Stimulated activated CD8-positive, alpha-beta memory T cell treated with anti-CD3 and anti-CD28 coated beads, Interleukin-15, amount 100 ng/mL, for 48 hours (primary cell): ENCODE results near the gene CLDN22.

Experiments used
- DNase-seq, 2 donors: peaks; one replicate each; pipeline ENCODE4 v3.0.0-alpha.2; 2020; ENCODE audit warnings: low read depth in 2 of 2

The CLDN22 gene

DNA sequence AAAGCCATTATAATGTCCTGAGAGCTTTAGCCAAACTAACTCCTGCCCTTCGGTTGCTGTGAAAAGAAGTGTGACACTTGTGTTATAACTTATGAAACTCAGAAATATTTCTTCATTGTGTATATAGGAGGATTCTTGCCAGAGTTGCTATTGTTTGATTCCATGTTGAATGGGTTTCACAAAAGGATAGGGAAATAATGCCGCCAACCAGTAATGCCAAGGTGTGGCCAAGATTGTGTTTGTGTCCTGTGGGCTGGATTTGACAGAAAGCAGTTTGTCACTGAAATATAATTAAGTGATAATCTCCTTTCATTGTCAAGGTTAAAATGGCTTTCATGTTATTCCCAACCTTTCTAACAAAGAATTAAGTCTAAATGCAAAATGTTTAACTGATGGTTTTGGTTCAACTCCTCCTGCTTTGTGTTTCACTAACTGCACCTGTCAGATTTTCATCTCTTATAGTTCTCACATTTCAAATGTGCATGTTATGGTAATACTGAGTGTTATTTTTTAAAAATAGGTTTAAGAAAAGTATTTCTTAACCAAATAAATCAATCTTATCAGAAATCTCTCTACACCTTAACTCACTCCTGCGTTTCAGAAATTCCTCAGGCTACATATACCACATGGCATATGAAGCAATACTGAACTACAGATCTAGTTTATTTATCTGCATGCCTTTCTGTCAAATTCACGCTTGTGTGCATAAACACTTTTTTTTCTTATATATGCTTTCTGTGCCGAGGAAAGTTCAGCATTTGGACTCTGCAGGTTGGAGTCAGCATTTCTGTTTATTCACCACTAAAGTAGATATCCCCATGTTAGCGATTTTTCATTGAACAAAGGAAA is at the start of gene CLDN22:
TSS of gene CLDN22 (minus strand) at position 66 of the 849 bp plus-strand sequence. CDS start at position 8, 58 bp downstream.
- no peak for DNase-seq

DNA sequence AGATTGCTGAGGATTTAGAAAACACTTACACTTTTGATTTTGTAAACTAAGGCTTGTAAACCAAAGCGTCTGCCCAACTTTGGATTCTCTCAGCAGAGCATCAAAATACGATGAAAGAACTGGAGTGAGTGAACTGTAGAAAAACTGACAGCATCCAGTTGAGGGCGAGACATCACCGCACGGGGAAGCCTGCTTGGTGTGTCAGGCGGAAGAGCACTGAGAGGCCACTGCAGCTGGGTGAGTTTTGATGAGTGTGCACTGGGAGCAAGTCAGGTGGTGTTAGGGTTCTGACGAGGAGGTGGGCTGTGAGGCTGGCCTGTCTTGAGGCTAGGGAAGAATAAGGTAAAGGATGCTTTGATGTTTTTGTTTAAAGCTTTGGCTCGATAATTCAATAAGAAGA is 49.0 kb upstream of the CLDN22 start:
- DNase-seq = no peak

DNA sequence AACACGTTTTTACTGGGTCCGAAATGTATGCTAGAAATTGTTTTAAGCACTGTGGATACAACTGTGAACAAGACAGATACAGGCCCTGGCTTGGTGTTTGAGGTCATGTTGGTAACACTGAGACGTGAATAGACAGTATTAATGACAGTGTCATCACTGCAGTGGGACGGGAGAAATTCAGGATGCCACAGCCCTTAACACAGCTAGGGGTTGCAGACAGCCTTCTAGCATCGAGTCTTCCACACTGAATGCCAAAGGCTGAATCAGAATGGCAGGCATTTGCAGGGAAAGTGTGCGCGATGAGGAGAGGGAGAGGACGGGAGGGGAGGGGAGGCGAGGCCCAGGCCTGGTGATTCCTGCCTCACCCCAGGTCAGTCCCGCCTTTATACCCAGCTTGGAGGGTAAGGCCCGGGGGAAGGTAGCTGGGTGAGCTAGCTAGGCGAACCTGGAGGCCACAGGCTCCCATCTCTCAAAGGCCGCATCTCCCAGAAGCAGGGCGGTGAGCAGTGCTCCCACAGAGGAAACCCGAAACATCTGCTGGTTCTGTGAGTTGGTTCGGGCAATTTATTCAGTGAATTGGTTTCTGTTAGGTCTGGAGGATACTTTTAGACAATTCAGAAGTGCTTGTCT is 46.2 kb upstream of the CLDN22 start:
- DNase-seq = no peak

DNA sequence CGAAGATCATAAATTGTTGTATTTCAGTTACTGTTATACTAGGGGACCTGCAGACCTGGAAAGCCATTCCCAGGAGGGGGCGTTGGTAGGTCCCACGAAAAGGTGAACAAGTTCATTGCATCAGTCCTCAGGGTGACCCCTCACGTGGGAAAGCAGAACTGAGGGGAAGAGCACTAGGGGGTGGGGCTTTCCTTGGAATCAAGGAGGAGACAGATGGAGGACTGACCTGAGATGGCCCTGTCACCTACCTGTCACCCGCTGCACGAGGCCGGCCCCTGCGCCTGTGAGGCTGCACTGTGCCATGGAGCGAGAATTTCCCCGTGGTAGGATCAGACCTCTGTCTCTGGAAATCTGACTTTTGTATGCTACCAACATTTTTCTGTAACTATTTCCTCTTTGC is 43.9 kb upstream of the CLDN22 start:
- no peak for DNase-seq

DNA sequence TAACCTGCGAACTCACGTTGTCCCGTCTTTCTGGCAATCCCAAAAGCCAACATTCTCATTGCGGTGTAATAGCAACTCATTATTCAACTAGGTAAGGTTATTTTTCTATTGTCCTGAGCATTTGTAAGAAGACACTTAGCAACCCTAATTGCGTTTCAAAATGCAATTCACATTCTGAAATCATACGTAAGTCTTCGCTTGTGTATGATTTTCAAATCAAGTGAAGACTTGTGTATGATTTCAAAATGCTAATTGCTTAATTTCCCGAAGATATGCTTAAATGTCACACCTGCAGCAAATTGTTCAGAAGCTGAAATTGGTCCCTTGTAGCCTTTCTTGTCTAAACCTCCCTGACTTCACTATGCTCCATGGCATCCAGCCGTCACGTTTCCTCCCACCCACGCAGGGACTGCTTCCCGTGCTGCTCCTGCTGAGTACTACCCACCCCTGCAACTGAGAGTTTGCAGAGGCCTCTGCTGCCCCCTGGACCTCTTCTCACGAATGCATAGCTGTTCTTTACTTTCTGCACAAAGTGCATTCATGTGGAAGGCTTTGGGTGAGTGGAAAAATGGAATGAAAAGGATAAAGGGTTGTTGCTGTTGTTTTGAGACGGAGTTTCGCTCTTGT is 43.0 kb upstream of the CLDN22 start:
- DNase-seq = no peak

DNA sequence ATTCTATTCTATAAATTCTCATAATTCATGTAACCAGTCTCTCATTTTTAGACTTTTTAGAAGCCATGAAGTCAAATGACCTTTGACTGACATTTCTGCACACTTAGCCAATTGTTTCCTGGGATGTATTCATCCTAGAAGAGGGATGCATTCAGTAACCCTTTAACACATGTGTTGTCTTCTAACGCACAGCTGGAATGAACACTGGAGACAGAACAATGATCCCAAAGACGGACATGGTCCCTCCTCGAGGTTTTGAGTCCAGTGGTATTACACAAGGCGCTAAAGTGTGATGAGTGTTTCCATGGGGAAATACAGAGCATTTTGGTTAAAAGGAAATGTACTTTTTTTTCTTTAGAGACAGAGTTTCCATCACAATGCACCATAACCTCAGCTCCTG is 42.0 kb upstream of the CLDN22 start:
- DNase-seq = no peak

DNA sequence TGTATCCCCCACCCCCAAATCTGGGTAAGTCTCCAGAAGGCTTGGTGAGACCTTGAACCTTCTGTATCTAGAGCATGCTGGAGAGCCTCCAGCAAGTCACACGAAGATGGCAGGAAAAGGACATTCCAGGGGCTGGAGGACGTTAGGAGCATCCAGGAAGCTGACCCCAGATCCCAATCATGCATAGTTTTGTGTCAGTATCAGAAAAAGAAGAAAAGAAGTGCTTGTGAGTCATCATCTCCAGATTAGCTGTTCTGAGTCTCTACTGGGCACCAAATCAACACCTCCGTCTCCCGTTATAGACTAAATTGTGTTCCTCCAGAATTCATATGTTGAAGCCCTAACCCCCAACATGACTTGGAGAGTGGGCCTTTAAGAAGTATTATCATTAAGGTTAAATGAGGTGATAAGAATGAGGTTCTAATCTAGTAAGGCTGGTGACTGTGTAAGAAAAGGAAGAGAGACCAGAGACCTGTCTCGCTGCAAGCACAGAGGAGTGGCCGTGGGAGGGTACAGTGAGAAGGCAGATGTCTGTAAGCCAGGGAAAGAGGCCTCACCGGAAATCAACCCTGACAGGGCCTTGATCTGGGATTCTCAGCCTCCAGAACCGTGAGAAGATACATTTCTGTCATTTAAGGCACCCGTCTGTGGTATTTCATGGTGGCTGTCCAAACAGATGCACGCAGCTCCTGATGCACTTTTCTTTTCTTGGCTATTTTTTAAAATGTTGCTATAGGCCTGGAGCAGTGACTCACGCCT is 40.3 kb upstream of the CLDN22 start:
- no peak for DNase-seq

DNA sequence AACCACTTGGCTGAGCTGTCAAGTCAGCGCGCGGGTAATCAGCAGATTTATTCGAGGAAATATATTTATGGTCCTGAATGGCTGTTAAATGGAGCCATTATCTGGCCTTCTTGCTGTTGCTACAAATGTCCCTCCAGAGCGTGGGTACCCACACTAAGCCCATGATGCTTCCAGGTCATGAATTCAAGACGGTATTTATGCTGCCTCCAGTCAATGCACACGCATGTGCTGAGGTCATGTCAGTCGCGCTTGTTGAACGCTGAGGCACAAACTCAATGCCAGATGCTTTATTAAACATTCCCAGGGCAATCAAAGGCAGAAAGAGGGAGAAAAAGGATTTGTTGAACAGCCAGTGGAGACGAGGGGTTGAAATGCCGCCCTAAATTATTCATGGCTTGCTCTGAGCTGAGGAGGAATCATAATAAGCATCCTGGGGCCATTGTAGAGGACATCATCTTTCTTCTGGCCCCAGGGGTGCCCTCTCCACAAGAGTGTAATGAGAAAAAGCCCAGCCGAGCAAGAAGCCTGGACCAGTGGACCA is 38.2 kb upstream of the CLDN22 start:
- no peak for DNase-seq

DNA sequence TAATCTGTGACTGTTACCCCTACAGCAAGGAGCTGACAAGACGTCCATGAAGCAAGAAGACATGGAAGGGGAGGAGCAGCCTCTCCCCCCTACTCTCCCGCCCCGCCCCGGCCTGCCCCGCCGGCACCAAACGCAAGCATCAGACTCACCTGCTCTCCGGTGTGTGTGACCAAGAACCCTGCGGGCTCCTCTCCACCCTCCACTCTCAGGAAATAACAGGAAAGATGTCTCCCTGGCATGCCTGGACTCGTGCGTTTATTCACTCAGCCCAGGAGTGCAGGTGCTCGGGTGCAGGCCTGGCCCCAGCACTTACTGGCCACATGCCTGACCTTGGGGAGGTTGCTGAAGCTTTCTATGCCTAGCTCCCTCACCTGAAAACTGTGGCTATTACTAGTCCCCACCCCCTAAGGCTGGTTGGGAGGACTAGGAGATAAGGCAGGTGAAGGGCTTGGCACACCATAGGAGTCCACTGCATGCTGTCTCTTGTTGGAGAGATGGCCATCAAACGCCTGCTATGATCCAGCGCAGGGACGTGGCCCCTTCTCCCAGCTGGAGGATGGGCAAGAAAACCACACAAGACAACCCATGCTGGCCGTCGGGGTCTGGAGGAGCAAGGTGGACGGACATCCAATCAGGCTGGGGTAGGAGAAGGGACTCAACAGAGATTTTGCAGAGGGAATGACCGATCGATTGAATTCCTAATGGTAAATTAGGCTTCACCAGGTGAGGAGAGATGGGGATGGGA is 37.0 kb upstream of the CLDN22 start:
- no peak for DNase-seq

DNA sequence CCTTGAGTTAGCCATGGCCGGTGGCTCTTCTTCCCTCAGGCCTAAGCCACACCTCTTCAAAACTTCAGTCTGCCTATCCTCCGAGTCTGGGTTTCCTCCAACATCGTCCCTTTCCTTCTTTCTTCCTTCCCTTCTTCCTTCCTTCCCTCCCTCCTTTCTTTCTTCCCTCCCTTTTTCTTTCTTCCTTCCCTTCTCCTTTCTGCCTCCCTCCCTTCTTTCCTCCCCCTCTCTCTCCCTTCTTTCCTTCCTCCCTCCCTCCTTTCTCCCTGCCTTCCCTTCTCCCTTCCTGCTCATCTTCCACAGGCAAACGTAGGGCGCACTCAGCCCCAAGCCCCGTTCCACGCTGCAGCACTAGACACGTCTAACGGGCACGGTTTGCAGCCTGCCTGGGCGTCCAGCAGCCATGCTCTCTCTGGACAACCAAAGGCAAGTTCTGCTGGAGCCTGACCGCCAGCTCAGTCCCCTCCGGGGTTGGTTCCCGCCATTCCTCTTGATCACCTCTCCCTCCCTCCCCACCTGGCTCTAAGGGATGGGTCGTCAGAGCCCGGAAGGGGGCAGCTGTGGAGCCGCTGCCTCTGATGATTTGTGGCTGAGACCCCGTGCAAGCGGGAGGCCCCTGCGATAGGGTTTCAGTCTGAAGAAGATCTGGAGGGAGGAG is 36.2 kb upstream of the CLDN22 start:
- no peak for DNase-seq

DNA sequence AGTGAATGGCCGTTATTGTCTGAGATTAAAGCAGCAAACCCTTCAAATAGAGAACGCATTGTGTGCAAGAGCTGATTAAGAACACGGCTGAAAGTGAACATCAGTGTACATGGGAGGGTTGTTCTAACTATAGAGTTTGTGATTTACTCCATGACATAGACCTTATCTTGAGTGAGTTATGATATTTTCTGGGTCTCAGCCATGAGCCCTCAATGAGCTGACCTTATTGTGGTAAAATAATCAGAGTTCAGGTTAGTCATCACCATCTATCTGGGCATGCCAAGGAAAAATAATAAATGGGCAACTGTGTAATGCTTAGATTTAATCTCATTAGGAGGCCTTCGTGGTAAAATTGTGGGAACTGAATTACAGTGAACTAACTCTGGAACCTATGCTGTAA is 35.3 kb upstream of the CLDN22 start:
- no peak for DNase-seq

DNA sequence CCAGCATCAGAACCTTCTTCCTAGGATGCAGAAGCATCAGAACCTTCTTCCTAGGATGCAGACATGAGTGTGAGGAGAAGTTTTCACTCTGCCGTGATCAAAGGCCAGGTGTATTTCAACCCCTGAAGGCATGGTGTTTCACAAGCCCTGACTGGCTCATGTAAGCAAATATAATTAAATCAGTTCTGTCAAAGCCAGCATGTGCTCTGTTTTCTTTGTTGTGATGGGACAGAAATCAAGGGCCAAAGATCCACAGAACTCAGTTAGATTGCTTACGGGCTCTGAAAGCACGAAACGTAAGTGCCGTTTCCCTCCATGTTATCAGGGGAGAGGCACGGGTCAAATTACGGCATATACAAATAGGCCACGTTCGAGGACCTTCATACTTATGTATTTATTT is 34.1 kb upstream of the CLDN22 start:
- DNase-seq = no peak

DNA sequence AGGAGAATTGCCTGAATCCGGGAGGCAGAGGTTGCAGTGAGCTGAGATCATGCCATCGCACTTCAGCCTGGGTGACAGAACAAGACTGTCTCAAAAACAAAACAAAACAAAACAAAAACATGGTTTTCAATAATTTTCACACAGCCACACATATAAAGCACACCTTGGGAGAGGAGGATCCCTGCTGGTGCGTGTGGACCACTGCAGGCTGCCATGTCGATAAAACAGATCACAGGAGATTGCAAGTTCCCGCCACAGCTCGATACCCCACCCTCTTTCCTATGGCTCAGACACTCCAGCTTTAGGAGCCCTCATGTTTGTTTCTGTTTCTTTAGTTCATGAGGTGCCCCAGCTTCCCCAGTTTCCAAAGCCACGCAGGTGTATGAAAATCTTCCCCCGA is 33.5 kb upstream of the CLDN22 start:
- no peak for DNase-seq

DNA sequence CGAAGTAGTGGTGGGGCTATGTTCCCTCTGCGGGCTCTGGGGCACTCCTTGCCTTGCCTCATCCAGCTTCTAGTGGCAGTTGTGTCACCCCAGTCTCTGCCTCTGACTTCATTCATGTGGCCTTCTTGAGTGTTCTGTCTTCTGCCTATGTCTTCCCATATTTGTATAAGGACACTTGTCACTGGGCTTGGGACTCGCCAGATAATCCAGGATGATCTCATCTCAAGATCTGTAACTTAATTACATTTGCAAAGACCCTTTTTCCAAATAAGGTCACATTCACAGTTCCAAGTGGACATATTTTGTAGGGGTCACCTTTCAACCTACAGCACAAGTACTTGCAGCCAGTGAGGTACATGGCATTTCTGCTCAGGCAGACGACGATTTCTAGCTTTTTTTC is 32.5 kb upstream of the CLDN22 start:
- no peak for DNase-seq

DNA sequence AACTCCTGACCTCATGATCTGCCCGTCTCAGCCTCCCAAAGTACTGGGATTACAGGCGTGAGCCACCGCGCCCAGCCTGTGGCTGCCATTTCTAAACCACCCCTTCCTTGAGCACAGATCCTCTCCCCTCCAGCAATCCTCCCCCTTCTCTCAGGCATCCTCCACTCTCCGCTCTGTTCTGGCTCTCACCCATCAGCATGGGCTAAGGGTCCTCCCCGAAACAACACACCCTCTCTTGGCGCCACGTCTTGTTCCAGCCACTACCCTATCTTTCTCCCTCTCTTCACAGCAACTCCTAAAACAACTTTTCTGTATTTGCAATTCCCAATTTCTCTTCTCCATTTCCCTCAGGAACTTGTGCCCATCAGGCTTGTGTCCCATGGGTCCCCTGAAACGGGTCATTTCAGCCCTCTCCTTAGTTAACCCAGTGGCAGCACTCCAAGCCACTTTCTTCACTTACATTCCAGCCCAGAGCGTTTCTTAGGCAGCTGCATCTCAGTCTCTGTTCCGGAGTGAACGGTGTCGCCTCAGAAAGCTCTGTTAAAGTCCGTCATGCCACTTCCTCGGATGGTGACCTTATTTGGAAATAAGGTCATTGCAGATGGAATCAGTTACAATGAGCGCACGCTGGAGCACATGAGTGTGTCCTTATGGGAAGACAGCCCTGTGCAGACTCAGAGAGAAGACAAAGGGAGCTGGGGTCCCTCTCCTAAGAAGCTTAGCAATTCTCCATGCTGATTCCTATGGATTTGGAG is 30.4 kb upstream of the CLDN22 start:
- DNase-seq = no peak

DNA sequence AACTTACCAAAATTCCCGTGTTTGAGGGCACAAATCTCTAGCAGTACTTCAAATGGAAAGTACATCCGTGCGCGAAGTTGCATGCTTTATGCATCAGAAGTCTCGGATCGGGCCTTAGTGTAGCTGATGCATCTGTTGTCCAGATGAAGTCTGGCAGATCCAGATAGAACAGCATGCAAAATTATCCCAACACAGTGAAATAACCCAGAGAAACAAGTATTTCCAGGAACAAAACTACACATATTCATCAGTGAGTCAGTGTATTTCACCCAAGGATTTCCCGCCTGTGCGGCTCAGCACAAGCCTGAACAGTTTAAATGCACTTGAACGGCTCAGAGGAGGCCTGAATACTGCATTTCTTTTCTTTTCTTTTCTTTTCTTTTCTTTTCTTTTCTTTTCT is 29.6 kb upstream of the CLDN22 start:
- no peak for DNase-seq

DNA sequence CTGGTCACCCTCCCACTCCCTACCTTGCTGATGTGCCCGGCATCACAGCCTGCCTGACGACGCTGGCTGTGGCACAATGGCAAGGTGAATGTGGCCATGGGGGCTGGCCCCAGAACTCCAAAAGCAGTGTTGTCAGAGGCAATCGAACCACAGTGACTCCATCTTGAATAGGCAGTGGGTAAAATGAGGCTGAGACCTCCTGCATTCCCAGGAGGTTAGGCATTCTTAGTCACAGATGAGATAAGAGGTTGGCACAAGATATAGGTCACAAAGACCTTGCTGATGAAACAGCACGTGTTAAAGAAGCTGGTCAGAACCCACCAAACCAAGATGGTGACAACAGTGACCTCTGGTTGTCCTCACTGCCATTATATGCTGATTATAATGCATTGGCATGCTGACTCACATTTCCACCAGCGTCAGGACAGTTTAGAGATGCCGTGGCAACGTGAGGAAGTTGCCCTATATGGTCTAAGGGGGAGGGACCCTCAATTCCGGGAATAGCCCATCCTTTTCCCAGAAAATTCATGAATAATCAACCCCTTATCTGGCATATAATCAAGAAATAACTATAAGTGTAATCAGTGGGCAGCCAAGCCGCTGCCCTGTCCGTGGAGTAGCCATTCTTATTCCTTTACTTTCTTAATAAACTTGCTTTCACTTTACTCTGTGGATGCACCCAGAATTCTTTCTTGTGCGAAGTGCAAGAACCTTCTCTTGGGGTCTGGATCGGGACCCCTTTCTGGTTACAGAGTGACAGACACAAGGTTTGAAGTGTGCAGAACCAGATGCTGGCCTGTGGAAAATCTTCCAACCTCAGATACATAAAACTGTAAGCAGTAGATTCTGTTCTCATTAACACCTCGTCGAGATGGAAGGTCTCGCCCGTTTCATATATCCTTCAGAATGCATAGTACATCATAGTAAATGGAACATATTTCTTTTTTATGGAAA is 28.9 kb upstream of the CLDN22 start:
- peak; percentile 21 to 46 for DNase-seq

DNA sequence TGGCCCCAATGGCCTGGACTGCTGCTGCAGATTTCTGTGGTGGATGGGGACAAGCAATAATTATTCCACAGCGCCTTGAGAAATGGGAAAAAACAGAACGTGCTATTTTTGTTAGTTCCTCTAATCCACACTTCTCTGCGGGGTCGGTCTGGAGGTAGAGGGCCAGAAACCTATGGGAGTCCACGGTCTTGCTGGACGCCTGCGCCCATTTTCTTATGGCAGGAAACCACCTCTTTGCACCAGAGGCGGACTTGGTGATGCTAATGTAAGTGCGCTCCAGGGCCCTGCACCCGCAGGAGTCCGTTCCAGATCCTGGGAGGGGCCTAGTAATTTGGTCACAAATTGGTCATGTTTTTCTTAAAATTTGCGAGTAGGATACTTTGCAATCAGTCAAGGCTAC is 28.1 kb upstream of the CLDN22 start:
- DNase-seq = no peak

DNA sequence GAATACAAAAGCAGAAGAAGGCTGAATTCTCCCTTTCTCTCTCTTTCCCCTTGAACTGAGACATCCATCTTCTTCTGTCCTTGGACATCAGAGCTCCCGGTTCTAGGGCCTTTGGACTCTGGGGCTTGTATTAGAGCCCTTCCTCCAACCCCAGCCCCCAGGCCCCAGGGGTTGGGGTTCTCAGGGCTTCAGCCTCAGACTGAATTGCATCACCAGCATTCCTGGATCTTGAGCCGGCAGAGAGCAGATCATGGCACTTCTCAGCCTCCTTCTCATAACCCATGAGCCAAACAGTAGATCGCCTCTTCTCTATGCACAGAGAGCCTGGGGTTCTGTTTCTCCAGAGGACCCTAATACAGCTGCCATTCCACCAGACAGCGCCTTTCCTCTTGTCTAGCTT is 27.5 kb upstream of the CLDN22 start:
- DNase-seq = no peak
